K562 treated with DMSO at 1 percent for 48 hours (cell line): ENCODE data around the gene KRTAP10-10. TPM values are rescaled to one million over a fixed set of nuclear protein-coding genes. Genes with fewer than 3 reads are reported as not detected.

ENCODE experiments used
- total RNA-seq: library from RNA; unstranded; fragments of 300-600 nt; gene quantifications from 2 replicates; pipeline ENCODE4 v1.2.3, GENCODE V29; 2022; ENCODE audit warnings: low replicate concordance; ENCODE audit errors: extremely low read depth

Gene KRTAP10-10
- not detected in 2 replicates for total RNA-seq

DNA sequence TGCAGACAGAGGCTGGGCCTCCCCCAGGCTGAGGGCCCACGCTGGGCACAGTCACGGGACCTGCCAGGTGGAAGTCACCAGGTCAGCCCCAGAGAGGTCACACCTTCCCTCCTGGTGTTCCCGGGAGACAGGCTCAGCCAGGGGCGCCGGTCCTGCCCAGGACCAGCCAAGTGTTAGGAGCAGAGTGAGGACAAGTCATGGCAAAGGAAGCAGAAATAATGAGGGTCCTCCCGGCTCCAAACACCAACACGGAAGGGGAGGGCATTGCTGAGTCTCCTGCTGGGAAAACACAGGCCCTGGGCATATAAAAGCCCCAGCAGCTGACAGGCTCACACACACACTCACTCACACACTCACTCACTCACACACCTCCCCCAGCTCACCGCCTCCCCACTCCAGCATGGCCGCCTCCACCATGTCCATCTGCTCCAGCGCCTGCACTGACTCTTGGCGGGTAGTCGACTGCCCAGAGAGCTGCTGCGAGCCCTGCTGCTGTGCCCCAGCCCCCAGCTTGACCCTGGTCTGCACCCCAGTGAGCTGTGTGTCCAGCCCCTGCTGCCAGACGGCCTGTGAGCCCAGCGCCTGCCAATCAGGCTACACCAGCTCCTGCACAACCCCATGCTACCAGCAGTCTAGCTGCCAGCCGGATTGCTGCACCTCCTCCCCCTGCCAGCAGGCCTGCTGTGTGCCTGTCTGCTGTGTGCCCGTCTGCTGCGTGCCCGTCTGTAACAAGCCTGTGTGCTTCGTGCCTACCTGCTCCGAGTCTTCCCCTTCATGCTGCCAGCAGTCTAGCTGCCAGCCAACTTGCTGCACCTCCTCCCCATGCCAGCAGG lies at the start of gene KRTAP10-10:
Gene KRTAP10-10 (plus strand): TSS at position 339 of the 833 bp plus-strand sequence. CDS start 62 bp downstream, at position 401.

GRCh38 chr21:44592446-44593311 lies 44.5 kb upstream of the KRTAP10-10 start, which contains the start of gene KRTAP10-6:
KRTAP10-6 (minus strand) TSS chr21:44592505; CDS start chr21:44592484, 21 bp downstream.

DNA sequence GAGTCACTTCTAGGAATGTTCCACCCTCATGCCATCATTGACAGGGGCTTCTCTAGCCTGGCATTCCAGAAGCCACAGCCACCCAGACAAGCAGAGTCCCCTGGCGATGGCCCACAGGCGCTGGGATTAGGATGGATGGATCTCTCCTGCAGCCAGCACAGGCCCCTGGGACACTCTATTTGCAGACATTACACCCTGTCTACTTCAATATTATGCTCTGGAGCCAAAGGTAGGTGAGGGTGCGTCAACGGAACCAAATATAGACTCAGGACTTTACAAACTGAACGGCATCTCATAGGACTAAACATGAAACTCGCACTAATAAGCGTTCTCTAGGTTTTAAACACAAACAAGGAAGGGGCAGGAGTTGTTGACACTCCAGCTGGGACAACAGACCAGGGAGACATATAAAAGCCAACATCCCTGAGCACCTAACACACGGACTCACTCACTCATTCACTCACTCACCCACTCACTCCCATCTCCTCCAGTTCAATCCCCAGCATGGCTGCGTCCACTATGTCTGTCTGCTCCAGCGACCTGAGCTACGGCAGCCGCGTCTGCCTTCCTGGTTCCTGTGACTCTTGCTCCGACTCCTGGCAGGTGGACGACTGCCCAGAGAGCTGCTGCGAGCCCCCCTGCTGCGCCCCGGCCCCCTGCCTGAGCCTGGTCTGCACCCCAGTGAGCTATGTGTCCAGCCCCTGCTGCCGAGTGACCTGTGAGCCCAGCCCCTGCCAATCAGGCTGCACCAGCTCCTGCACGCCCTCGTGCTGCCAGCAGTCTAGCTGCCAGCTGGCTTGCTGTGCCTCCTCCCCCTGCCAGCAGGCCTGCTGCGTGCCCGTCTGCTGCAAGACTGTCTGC lies 36.8 kb upstream of the KRTAP10-10 start, which contains the start of gene KRTAP10-7:
Gene KRTAP10-7 (plus strand): TSS at position 480 of the 861 bp plus-strand sequence. CDS start 25 bp downstream, at position 505.

DNA sequence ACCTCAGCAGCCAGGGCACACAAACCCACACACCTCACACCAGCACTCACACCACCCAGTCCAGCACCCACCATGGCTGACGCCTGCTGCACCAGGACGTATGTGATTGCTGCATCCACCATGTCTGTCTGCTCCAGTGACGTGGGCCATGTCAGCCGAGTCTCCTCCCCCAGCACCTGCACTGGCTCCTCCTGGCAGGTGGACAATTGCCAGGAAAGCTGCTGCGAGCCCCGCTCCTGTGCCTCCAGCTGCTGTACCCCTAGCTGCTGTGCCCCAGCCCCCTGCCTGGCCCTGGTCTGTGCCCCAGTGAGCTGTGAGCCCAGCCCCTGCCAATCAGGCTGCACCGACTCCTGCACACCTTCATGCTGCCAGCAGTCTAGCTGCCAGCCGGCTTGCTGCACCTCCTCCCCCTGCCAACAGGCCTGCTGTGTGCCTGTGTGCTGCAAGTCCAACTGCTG lies 25.1 kb upstream of the KRTAP10-10 start, which contains the start of gene KRTAP10-8:
Gene KRTAP10-8 (plus strand): TSS at position 51 of the 458 bp plus-strand sequence. CDS start 22 bp downstream, at position 73.

DNA sequence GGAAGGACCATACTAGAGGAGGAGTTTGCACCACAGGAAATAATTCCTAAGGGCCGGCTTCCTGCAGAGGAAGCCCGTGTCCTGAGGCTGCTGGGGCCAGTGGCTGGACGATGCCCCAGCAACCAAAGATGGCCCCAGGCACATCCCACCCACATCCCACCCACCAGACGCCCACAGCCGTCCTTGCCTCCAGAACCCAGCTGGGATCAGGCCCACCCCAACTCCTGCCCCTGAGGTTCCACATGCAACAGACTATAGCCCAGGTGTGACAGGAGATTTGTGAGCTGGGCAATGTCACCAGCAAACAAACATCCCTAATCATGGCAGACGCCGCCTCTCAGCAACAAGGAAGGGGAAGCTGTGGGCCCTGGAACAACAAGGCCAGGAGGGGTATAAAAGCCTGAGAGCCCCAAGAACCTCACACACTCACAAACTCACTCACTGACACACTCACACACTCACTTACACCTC lies 10.4 kb upstream of the KRTAP10-10 start, which contains the start of gene KRTAP10-9:
Gene KRTAP10-9 (plus strand): TSS at position 421 of the 471 bp plus-strand sequence. CDS start 79 bp downstream, outside the sequence.

DNA sequence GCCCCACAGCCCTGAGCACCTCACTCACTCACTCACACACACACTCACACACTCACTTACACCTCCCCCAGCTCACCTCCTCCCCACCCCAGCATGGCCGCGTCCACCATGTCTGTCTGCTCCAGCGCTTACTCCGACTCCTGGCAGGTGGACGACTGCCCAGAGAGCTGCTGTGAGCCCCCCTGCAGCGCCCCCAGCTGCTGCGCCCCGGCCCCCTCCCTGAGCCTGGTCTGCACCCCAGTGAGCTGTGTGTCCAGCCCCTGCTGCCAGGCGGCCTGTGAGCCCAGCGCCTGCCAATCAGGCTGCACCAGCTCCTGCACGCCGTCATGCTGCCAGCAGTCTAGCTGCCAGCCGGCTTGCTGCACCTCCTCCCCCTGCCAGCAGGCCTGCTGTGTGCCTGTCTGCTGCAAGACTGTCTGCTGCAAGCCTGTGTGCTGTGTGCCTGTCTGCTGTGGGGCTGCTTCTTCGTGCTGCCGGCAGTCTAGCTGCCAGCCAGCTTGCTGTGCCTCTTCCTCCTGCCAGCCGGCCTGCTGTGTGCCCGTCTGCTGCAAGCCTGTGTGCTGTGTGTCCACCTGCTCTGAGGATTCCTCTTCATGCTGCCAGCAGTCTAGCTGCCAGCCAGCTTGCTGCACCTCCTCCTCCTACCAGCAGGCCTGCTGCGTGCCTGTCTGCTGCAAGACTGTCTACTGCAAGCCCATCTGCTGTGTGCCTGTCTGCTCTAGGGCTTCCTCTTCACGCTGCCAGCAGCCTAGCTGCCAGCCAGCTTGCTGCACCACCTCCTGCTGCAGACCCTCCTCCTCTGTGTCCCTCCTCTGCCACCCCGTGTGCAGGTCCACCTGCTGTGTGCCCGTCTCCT lies 9.4 kb downstream of the KRTAP10-10 start, which contains the start of gene KRTAP10-11:
Gene KRTAP10-11 (plus strand): TSS at position 49 of the 856 bp plus-strand sequence. CDS start 45 bp downstream, at position 94.

GRCh38 chr21:44654576-44655175 lies 17.5 kb downstream of the KRTAP10-10 start, which contains the start of gene KRTAP12-4:
KRTAP12-4 (minus strand) TSS chr21:44654659; CDS start chr21:44654614, 45 bp downstream.

GRCh38 chr21:44657635-44658540 lies 20.7 kb downstream of the KRTAP10-10 start, which contains the start of gene KRTAP12-3:
KRTAP12-3 (plus strand) TSS chr21:44657932; CDS start chr21:44657980, 48 bp downstream.

GRCh38 chr21:44666401-44667320 lies 29.5 kb downstream of the KRTAP10-10 start, which contains the start of gene KRTAP12-2:
KRTAP12-2 (minus strand) TSS chr21:44666927; CDS start chr21:44666886, 41 bp downstream.

DNA sequence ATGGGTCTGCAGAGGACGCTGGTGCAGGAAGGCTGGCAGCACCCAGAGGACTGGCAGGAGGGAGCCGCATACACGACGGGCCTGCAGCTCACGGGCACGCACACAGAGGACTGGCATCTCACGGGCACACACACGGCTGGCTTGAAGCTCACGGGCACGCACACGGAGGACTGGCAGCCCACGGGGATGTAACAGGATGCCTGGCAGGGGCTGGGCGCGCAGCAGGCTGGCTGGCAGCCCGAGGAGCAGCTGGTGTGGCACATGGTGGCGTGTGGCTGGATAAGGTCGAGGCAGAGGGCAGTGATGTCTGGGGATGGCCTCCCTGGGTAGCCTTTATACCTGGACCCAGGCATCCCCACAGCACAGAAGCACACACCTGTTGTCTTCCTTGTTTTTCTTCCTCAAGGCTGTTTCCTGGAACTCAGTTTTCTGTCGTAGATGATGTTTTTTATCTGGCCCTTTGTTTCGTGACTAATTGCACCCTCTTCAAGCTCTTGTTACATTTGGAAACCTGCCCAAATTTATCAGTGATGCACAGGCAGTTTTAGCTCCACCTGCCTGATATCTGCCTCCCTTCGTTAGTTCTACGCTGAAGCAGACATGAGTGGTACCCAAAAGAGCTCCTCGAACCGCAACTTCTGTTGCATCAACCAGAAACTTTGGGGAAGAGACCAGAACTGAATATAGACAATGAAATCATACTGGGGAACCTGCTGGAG lies 44.9 kb downstream of the KRTAP10-10 start, which contains the start of gene KRTAP12-1:
Gene KRTAP12-1 (minus strand): TSS at position 303 of the 719 bp plus-strand sequence. CDS start 40 bp downstream, at position 263.

Other genes starting within 250 kb of the KRTAP10-10 start
- gene LRRC3, start 181.8 kb upstream of the KRTAP10-10 start, total RNA-seq, result not detected in 2 replicates
- gene KRTAP10-1, start 97.2 kb upstream of the KRTAP10-10 start, total RNA-seq, result not detected in 2 replicates
- not detected in 2 replicates for gene KRTAP10-2, start 85.9 kb upstream of the KRTAP10-10 start, total RNA-seq
- gene KRTAP10-3, start 78.6 kb upstream of the KRTAP10-10 start, total RNA-seq, result not detected in 2 replicates
- not detected in 2 replicates for gene KRTAP10-4, start 63.6 kb upstream of the KRTAP10-10 start, total RNA-seq
- gene KRTAP10-5, start 56.8 kb upstream of the KRTAP10-10 start, total RNA-seq, result not detected in 2 replicates
- not detected in 2 replicates for gene KRTAP10-6, start 44.9 kb upstream of the KRTAP10-10 start, total RNA-seq
- gene KRTAP10-7, start 36.8 kb upstream of the KRTAP10-10 start, total RNA-seq, result not detected in 2 replicates
- not detected in 2 replicates for gene KRTAP10-8, start 25.3 kb upstream of the KRTAP10-10 start, total RNA-seq
- not detected in 2 replicates for gene KRTAP10-9, start 10.3 kb upstream of the KRTAP10-10 start, total RNA-seq
- gene KRTAP10-11, start 9.1 kb downstream of the KRTAP10-10 start, total RNA-seq, result not detected in 2 replicates
- gene KRTAP12-4, start 17.3 kb downstream of the KRTAP10-10 start, total RNA-seq, result not detected in 2 replicates
- not detected in 2 replicates for gene KRTAP12-3, start 20.6 kb downstream of the KRTAP10-10 start, total RNA-seq
- not detected in 2 replicates for gene KRTAP12-2, start 29.6 kb downstream of the KRTAP10-10 start, total RNA-seq
- not detected in 2 replicates for gene KRTAP12-1, start 44.8 kb downstream of the KRTAP10-10 start, total RNA-seq
- not detected in 2 replicates for gene KRTAP10-12, start 59.8 kb downstream of the KRTAP10-10 start, total RNA-seq
- gene TSPEAR, start 74.2 kb downstream of the KRTAP10-10 start, total RNA-seq, result not detected in 2 replicates
- gene UBE2G2, start 164.5 kb downstream of the KRTAP10-10 start, total RNA-seq, result 245 TPM in 1 of 2 replicates, not detected in the other
- gene SUMO3, start 180.7 kb downstream of the KRTAP10-10 start, total RNA-seq, result not detected in 2 replicates
- gene PTTG1IP, start 236.3 kb downstream of the KRTAP10-10 start, total RNA-seq, result not detected in 2 replicates